ENCODE measurements around the gene TSHZ1.

The TSHZ1 gene

DNA sequence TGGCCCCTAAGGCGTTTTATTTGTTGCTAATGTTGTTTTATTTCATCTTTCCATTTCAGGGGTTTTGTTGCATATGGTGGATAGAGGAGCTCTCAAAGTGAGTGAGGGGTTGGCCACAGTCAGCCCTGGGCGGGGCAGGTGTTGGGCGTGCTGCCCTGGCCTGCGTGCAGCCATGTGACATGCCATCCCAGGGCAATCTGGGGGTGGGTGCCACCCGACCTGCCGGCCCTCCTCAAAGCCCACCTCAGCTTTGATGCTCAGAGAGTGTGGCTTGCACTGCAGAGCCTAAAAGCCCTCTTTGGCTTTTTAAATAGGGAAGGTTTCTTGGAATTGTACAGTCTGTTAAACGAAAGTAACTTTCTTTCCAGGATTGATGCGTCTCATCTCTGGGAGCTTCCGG lies 18.4 kb downstream of the TSHZ1 start:
- Histone ChIP-seq H3K9me3 (replicated peaks; ENCODE audit: low read length) (no peaks in the 10 kb centered on the region), H3K4me2 (ENCODE audit: low read length) (no peak overlapping the region), H3K9ac (ENCODE audit: low read depth, low read length) (no peak overlapping the region), H3K36me3 (ENCODE audit: insufficient read depth, low read length) (peaks cover 2% of the 10 kb centered on the region), H3K4me1 (ENCODE audit: control insufficient read depth, insufficient read depth, low read length) (peaks cover 17% of the 10 kb centered on the region), H3K4me3 (ENCODE audit: low read length) (no peak overlapping the region), H3K27me3 (ENCODE audit: control insufficient read depth, insufficient read depth, low read length) (no peaks in the 10 kb centered on the region)

DNA sequence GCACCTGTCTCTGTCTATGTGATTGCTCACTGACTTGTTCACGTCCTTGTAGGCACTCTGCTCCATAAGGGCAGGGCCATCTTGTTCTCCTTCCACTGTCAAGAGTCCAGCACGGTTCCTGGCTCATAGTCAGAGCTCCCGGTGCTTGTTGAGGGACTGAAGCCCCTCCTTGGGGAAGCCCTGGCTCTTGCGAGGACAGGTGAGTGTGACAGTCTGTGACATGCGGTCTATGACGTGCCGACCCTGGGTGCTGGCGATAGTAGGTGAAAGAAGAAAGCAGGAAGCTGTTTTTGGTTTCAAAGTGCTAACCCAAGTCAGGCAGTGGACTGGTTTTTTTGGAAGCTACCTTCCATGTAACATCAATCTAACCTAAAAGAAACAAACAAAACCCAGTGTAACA lies 18.8 kb downstream of the TSHZ1 start:
- Histone ChIP-seq H3K36me3 (ENCODE audit: insufficient read depth, low read length) (peaks cover 2% of the 10 kb centered on the region), H3K4me2 (ENCODE audit: low read length) (no peak overlapping the region), H3K9me3 (replicated peaks; ENCODE audit: low read length) (no peaks in the 10 kb centered on the region), H3K27me3 (ENCODE audit: control insufficient read depth, insufficient read depth, low read length) (no peaks in the 10 kb centered on the region), H3K4me1 (ENCODE audit: control insufficient read depth, insufficient read depth, low read length) (peaks cover 14% of the 10 kb centered on the region), H3K4me3 (ENCODE audit: low read length) (no peak overlapping the region), H3K9ac (ENCODE audit: low read depth, low read length) (no peak overlapping the region)

DNA sequence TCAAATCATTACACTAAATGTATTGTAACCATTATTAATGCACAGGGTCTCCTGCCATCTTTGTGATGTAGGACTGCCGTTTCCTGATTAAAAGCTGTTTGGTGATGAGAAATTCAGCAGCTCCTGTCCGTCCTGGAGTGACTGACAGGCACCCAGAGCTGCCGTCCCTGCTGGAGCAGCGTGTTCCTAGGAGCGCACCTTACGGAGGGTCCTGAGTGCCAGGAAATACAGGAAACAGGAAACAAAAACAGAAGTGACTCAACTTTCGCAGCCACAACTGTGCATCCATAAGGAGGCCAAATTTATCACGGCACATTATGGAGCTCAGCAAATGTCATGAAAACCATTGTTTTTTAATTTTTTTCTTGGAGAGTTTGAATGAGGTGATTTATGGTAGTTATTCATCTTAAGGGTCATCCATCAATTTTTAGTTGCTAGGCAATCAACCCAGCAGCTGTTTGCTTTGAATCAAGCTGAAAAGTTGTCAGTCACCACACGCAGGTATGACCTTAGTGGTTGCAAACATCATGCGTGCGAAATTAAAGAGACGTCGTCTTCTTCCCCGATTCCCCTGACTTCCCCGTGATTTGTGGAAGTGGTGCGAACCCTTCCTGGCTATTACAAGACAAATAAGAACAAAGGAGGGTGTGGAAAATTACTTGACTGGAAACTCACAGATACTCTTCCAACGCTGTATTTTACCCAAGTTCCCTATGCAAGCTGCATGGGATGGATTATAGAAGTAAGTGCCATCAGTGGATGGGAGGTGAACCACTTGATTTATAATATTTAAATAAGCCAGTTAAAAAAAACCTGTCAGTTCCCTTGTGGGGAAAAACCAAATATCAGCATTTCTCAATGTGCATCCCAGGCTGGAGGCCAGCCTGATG lies 19.8 kb downstream of the TSHZ1 start:
- no peak overlapping the region for H3K4me3 ChIP-seq (ENCODE audit: low read length)
- H3K27me3 ChIP-seq (ENCODE audit: control insufficient read depth, insufficient read depth, low read length) = no peaks in the 10 kb centered on the region
- peaks cover 2% of the 10 kb centered on the region for H3K36me3 ChIP-seq (ENCODE audit: insufficient read depth, low read length)
- H3K9ac ChIP-seq (ENCODE audit: low read depth, low read length) = no peak overlapping the region
- H3K9me3 ChIP-seq (replicated peaks; ENCODE audit: low read length) = no peaks in the 10 kb centered on the region
- H3K4me2 ChIP-seq (ENCODE audit: low read length) = no peak overlapping the region
- H3K4me1 ChIP-seq (ENCODE audit: control insufficient read depth, insufficient read depth, low read length) = peaks cover 14% of the 10 kb centered on the region

DNA sequence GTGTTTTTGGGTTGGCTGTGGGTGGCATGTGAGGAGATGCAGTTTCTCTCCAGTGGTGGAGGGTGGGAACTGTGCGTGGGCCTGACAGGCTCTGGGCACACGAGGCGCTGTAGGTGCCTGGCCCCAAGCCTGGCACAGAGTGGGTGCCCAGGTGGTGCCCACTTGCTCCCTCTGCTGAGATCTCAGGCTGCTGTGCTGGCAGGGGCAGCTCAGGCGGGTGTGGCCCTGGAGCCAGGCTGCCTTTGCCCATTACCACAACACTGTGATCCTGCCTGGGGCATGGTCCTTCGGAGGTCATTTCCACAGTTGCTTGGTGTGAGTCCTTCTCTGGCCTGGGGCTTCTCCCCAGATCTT lies 20.4 kb downstream of the TSHZ1 start:
- H3K4me1 ChIP-seq (ENCODE audit: control insufficient read depth, insufficient read depth, low read length) = peaks cover 14% of the 10 kb centered on the region
- no peaks in the 10 kb centered on the region for H3K9me3 ChIP-seq (replicated peaks; ENCODE audit: low read length)
- no peaks in the 10 kb centered on the region for H3K27me3 ChIP-seq (ENCODE audit: control insufficient read depth, insufficient read depth, low read length)
- H3K4me2 ChIP-seq (ENCODE audit: low read length) = no peak overlapping the region
- H3K9ac ChIP-seq (ENCODE audit: low read depth, low read length) = no peak overlapping the region
- peaks cover 2% of the 10 kb centered on the region for H3K36me3 ChIP-seq (ENCODE audit: insufficient read depth, low read length)
- no peak overlapping the region for H3K4me3 ChIP-seq (ENCODE audit: low read length)

DNA sequence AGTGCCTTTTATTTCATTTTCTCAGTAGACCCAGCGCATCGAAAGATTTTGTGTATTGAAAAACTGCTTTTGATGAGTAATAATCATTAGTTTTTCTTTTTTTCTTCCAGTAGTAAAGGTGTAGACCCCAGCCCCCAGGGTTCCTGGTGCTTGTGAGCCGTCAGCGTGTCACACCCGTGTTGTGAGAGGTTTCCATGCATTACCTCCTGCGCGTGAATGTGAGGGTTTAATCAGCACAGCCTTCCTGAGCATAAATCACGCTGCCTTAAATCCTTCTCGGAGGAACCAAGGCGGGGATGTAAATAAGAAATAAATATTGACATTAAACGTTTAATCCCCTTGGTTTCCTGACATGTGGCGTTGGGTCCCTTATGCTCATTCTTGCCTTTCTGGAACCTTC lies 24.3 kb downstream of the TSHZ1 start:
- Histone ChIP-seq H3K27me3 (ENCODE audit: control insufficient read depth, insufficient read depth, low read length) (no peaks in the 10 kb centered on the region), H3K9ac (ENCODE audit: low read depth, low read length) (no peak overlapping the region), H3K36me3 (ENCODE audit: insufficient read depth, low read length) (peaks cover 2% of the 10 kb centered on the region), H3K4me1 (ENCODE audit: control insufficient read depth, insufficient read depth, low read length) (no peaks in the 10 kb centered on the region), H3K9me3 (replicated peaks; ENCODE audit: low read length) (no peaks in the 10 kb centered on the region), H3K4me2 (ENCODE audit: low read length) (no peak overlapping the region), H3K4me3 (ENCODE audit: low read length) (no peak overlapping the region)

DNA sequence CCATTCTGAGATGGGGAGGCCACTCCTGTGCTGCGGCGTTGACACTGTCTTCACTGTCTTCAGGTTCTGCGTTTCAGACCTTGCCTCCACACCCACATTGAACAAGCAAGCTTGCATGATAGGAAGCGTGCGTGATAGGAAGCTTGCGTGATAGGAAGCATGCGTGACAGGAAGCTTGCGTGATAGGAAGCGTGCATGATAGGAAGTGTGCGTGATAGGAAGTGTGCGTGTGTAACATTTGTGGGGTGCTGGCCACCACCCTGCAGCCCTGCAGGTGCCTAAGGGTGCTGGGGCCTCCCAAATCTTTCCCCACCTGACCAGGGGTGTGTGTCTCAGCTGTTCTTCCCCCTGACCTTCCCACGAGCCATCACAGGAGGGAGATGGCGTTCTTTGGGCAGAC lies 25.3 kb downstream of the TSHZ1 start:
- H3K9me3 ChIP-seq (replicated peaks; ENCODE audit: low read length) = no peaks in the 10 kb centered on the region
- H3K36me3 ChIP-seq (ENCODE audit: insufficient read depth, low read length) = no peaks in the 10 kb centered on the region
- no peaks in the 10 kb centered on the region for H3K4me1 ChIP-seq (ENCODE audit: control insufficient read depth, insufficient read depth, low read length)
- no peak overlapping the region for H3K9ac ChIP-seq (ENCODE audit: low read depth, low read length)
- H3K4me2 ChIP-seq (ENCODE audit: low read length) = no peak overlapping the region
- no peak overlapping the region for H3K4me3 ChIP-seq (ENCODE audit: low read length)
- H3K27me3 ChIP-seq (ENCODE audit: control insufficient read depth, insufficient read depth, low read length) = no peaks in the 10 kb centered on the region

DNA sequence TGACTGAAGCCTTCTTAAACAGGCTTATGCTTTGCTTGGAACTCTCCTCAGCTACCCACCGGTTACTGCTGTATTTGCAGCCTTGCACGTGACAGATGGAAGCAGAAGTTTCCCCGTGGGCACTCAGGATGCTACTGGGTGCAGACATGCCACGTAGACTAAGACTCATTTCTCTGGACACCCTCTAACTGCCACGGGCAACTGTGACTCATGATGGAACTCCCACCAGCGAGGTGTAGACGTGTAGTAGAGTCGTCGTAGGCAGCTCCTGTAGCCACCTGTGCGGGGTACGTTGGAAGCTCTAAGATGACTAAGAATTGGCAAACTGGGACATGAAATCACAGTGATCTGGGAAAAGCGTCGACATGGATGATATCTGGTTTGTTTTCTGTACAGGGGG lies 27.5 kb downstream of the TSHZ1 start:
- Histone ChIP-seq H3K9ac (ENCODE audit: low read depth, low read length) (no peak overlapping the region), H3K9me3 (replicated peaks; ENCODE audit: low read length) (no peaks in the 10 kb centered on the region)

DNA sequence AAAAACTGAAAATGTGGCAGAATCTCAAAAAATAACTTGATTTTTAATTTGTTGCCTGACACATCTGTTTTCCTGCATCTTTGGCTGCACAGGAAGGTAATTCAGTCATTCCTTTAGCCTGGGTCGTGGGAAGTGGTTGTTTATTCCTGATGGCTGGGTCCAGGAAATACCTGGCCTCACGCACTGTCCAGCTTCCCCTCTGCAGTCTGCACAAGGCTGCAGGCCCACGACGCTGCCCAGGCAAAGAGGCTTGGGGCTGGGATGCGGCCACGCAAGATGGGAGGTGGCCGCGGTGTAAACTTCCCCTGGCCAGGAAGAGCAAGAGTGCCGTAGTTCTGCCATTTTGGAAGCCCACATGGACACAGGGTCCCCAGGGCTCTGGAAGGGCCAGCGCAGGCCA lies 28.2 kb downstream of the TSHZ1 start:
- no peaks in the 10 kb centered on the region for H3K9me3 ChIP-seq (replicated peaks; ENCODE audit: low read length)

More for the DNA sequence above, 27.5 kb downstream of the TSHZ1 start:
- H3K36me3 ChIP-seq (ENCODE audit: insufficient read depth, low read length) = no peaks in the 10 kb centered on the region
- no peaks in the 10 kb centered on the region for H3K27me3 ChIP-seq (ENCODE audit: control insufficient read depth, insufficient read depth, low read length)
- no peak overlapping the region for H3K4me3 ChIP-seq (ENCODE audit: low read length)
- no peaks in the 10 kb centered on the region for H3K4me1 ChIP-seq (ENCODE audit: control insufficient read depth, insufficient read depth, low read length)
- H3K4me2 ChIP-seq (ENCODE audit: low read length) = no peak overlapping the region

DNA sequence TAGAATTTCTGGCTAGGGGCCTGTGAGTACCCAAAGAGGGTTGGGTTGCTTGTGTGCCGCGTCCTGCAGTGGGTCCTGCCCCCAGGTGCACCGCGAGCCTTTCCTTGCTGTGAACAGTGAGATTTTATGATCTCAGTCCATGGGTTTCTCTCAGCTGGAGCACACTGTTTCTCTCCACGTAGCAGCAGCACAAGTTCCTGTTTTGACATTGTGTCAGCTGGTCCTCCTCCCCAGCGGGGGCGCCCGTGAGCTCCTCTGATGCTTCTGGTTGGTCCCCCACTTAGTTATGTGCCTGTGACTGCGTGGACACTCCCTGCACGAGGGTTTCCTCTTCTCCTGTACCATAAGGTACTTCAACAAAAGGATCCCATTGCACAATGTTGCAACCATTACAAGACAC lies 29.8 kb downstream of the TSHZ1 start:
- Histone ChIP-seq H3K9ac (ENCODE audit: low read depth, low read length) (no peak overlapping the region), H3K4me2 (ENCODE audit: low read length) (no peak overlapping the region), H3K4me3 (ENCODE audit: low read length) (no peak overlapping the region), H3K36me3 (ENCODE audit: insufficient read depth, low read length) (no peaks in the 10 kb centered on the region), H3K27me3 (ENCODE audit: control insufficient read depth, insufficient read depth, low read length) (no peaks in the 10 kb centered on the region), H3K9me3 (replicated peaks; ENCODE audit: low read length) (no peaks in the 10 kb centered on the region), H3K4me1 (ENCODE audit: control insufficient read depth, insufficient read depth, low read length) (no peaks in the 10 kb centered on the region)

More for the DNA sequence above, 28.2 kb downstream of the TSHZ1 start:
- Histone ChIP-seq H3K9ac (ENCODE audit: low read depth, low read length) (no peak overlapping the region), H3K4me1 (ENCODE audit: control insufficient read depth, insufficient read depth, low read length) (no peaks in the 10 kb centered on the region), H3K36me3 (ENCODE audit: insufficient read depth, low read length) (no peaks in the 10 kb centered on the region), H3K27me3 (ENCODE audit: control insufficient read depth, insufficient read depth, low read length) (no peaks in the 10 kb centered on the region), H3K4me3 (ENCODE audit: low read length) (no peak overlapping the region), H3K4me2 (ENCODE audit: low read length) (no peak overlapping the region)

DNA sequence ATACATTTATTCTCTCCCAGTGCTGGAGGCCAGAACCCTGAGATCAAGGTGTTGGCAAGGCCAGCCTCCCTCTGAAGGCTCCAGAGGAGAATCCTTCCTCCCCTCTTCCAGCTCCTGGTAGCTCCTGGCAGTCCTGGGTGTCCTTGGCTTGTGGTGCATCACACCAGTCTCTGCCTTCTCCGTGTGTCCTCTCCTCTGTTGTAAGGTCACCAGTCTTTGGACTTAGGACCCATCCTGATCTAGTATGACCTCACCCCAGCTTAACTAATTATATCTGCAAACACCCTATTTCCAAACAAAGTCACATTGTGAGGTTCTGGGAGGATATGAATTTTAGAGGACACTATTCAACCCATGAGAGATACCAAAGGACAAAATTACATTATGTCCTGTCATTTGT lies 31.1 kb downstream of the TSHZ1 start:
- no peaks in the 10 kb centered on the region for H3K9me3 ChIP-seq (replicated peaks; ENCODE audit: low read length)
- no peaks in the 10 kb centered on the region for H3K27me3 ChIP-seq (ENCODE audit: control insufficient read depth, insufficient read depth, low read length)
- H3K9ac ChIP-seq (ENCODE audit: low read depth, low read length) = no peak overlapping the region
- H3K4me3 ChIP-seq (ENCODE audit: low read length) = no peak overlapping the region
- peaks cover 8% of the 10 kb centered on the region for H3K4me1 ChIP-seq (ENCODE audit: control insufficient read depth, insufficient read depth, low read length)
- no peak overlapping the region for H3K4me2 ChIP-seq (ENCODE audit: low read length)
- H3K36me3 ChIP-seq (ENCODE audit: insufficient read depth, low read length) = no peaks in the 10 kb centered on the region

DNA sequence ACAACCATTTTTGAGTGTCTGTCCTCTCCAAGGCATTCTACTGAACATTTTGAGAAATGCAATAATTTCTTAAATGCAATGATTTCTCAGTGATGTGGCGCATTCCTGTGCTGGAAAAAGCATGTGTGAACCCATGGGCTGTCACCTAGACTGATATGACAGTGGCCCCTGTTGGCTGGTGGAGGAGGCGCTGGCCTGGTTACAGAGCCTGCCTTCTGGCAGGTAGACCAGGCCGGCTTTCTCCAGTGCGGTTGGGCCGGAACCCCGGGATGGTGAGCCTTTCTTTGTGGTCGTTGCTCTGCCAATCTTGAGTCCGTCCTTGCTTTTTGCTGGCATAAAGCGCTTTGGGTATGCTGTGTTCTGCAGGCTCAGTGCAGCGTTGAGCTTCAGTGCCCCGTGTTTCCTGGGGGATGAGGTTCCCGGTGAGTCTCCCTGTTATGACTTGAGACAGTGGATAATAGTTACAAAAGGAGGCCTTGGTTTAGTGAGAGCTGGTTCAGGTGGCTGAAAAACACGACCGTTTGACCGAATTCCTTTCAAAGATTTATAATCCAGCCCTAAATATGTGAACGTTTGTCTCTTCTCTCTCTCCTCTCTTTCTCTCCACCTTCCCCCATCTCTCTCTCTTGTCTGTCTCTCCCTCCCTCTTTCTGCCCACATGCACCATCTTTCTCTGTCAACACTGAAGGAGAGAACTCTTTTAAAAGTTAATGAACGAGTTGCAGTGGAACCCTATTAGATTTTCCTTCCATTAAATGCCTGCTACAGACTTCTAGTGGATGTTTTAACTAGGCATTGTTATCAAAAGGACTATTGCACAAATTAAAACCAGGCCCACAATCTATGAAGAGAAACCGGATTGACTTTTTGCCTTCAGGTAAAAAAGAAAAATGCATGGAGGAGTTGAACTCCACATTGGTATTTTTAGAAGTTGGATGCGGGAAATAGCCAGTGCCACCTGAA lies 34.0 kb downstream of the TSHZ1 start:
- Histone ChIP-seq H3K9ac (ENCODE audit: low read depth, low read length) (no peak overlapping the region), H3K4me2 (ENCODE audit: low read length) (no peak overlapping the region), H3K4me1 (ENCODE audit: control insufficient read depth, insufficient read depth, low read length) (peaks cover 26% of the 10 kb centered on the region), H3K27me3 (ENCODE audit: control insufficient read depth, insufficient read depth, low read length) (no peaks in the 10 kb centered on the region), H3K9me3 (replicated peaks; ENCODE audit: low read length) (no peaks in the 10 kb centered on the region), H3K4me3 (ENCODE audit: low read length) (no peak overlapping the region), H3K36me3 (ENCODE audit: insufficient read depth, low read length) (no peaks in the 10 kb centered on the region)
